GM12878 (cell line): Measurements from ENCODE around the gene RAB31. TPM values are rescaled to one million over a fixed set of nuclear protein-coding genes. Genes with fewer than 3 reads are reported as not detected.

ENCODE experiments used
- ATAC-seq: fragments of 200-7000 bp; cut with Tn5 transposase; 3 replicates; pipeline ENCODE4 v1.9.1; 2020; ENCODE audit warnings: mild to moderate bottlenecking, moderate library complexity
- BruUV-seq: library from RNA; stranded (reverse); fragments of 400-500 nt; replicated peaks from 2 replicates; lab custom pipeline; 2021; lab: Mats Ljungman, UMichigan
- CTCF ChIA-PET: fragments of 300-600 bp; sonication (Branson Sonifier 250); formaldehyde crosslinking; extraction: SDS; loops from one replicate; lab custom pipeline; 2021; ENCODE audit warnings: inconsistent platforms; lab: Yijun Ruan, JAX
- POLR2A ChIA-PET: fragments of 350-600 bp; formaldehyde crosslinking; extraction: SDS; loops from one replicate; lab custom pipeline; 2021; ENCODE audit warnings: inconsistent platforms; lab: Charles Lee
- RAD21 ChIA-PET: fragments of 300-600 bp; sonication (Branson Sonifier 250); formaldehyde crosslinking; loops from one replicate; lab custom pipeline; 2023; ENCODE audit warnings: antibody characterized with exemption; ENCODE audit not compliant: unreplicated experiment; lab: Charles Lee
- SMC1A ChIA-PET: fragments of 300-600 bp; sonication (Branson Sonifier 250); formaldehyde crosslinking; loops from one replicate; lab custom pipeline; 2023; ENCODE audit not compliant: unreplicated experiment, uncharacterized antibody; lab: Charles Lee
- DNase-seq: peaks from one replicate; pipeline ENCODE4 v3.0.0-alpha.2; 2011; ENCODE audit warnings: low read depth, low spot score
- FAIRE-seq: peaks from 3 replicates; lab custom pipeline; 2011; peaks lifted over from hg19 to GRCh38; lab: Jason Lieb, UNC
- H2AFZ ChIP-seq: 2 replicates; pipeline ENCODE4 v1.6.0; 2011; ENCODE audit warnings: low read depth, low read length, control low read depth; ENCODE audit not compliant: control insufficient read depth
- H3K27ac ChIP-seq: 2 replicates; pipeline ENCODE4 v1.5.1; 2011; ENCODE audit warnings: control low read depth; ENCODE audit not compliant: control insufficient read depth, insufficient read depth
- H3K27me3 ChIP-seq, 2 experiments: replicated peaks in 1 of 2; 2 replicates each; pipeline versions ENCODE4 v1.6.0 to v1.6.1; 2011; ENCODE audit warnings: low read length in 1 of 2; ENCODE audit not compliant: control insufficient read depth in 2 of 2, insufficient read depth in 2 of 2
- H3K36me3 ChIP-seq, 2 experiments: 2 replicates each; pipeline ENCODE4 v1.5.1; 2011; ENCODE audit warnings: low read length in 1 of 2; ENCODE audit not compliant: control insufficient read depth in 2 of 2, insufficient read depth in 2 of 2
- H3K4me1 ChIP-seq: 2 replicates; pipeline ENCODE4 v1.6.1; 2011; ENCODE audit warnings: mild to moderate bottlenecking, low read length, moderate library complexity, mixed read lengths; ENCODE audit not compliant: control insufficient read depth, insufficient read depth
- H3K4me2 ChIP-seq: 2 replicates; pipeline ENCODE4 v1.6.0; 2011; ENCODE audit warnings: control low read depth; ENCODE audit not compliant: control insufficient read depth, insufficient read depth
- H3K4me3 ChIP-seq: fragments of 200-600 bp; sonication (generic); 2 replicates; pipeline ENCODE4 v1.5.1; 2016
- H3K79me2 ChIP-seq: 2 replicates; pipeline ENCODE4 v1.6.0; 2011; ENCODE audit warnings: low read length; ENCODE audit not compliant: control insufficient read depth, insufficient read depth
- H3K9ac ChIP-seq: 2 replicates; pipeline ENCODE4 v1.8.0; 2011; ENCODE audit warnings: low read length, control low read depth, mixed read lengths; ENCODE audit not compliant: control insufficient read depth, insufficient read depth
- H3K9me3 ChIP-seq: replicated peaks from 3 replicates; pipeline ENCODE4 v1.5.1; 2011; ENCODE audit warnings: mild to moderate bottlenecking, low read length; ENCODE audit not compliant: control insufficient read depth, insufficient read depth
- H4K20me1 ChIP-seq: 2 replicates; pipeline ENCODE4 v1.6.0; 2011; ENCODE audit not compliant: control insufficient read depth, insufficient read depth
- BMI1 ChIP-seq: fragments of 450-650 bp; IDR thresholded peaks from 2 replicates; pipeline ENCODE4 v1.6.1; 2016; ENCODE audit warnings: mild to moderate bottlenecking, moderate library complexity, borderline replicate concordance
- FOXM1 ChIP-seq: IDR thresholded peaks from 2 replicates; pipeline ENCODE4 v1.6.1; 2012; ENCODE audit warnings: low read depth, mild to moderate bottlenecking, inconsistent platforms, low read length, moderate library complexity
- HDAC2 ChIP-seq: fragments of 200-600 bp; sonication (generic); IDR thresholded peaks from 2 replicates; pipeline ENCODE4 v1.6.1; 2017
- IRF4 ChIP-seq: IDR thresholded peaks from 2 replicates; pipeline ENCODE4 v1.6.1; 2011; ENCODE audit warnings: low read depth, low read length
- KAT2A ChIP-seq: conservative IDR thresholded peaks from 2 replicates; pipeline ENCODE4 v1.6.1; 2011; ENCODE audit warnings: low read depth, low read length; ENCODE audit not compliant: control insufficient read depth
- KDM1A ChIP-seq: fragments of 200-600 bp; sonication (generic); IDR thresholded peaks from 2 replicates; pipeline ENCODE4 v1.6.1; 2016; ENCODE audit warnings: borderline replicate concordance
- MEF2B ChIP-seq: fragments of 450-650 bp; IDR thresholded peaks from 2 replicates; pipeline ENCODE4 v1.6.1; 2018; ENCODE audit warnings: mild to moderate bottlenecking, moderate library complexity; ENCODE audit not compliant: partially characterized antibody, poor library complexity, severe bottlenecking
- NBN ChIP-seq: fragments of 450-650 bp; IDR thresholded peaks from 2 replicates; pipeline ENCODE4 v1.6.1; 2016
- NFXL1 ChIP-seq: fragments of 450-650 bp; IDR thresholded peaks from 2 replicates; pipeline ENCODE4 v1.6.1; 2017; ENCODE audit warnings: antibody characterized with exemption, mild to moderate bottlenecking, borderline replicate concordance
- RB1 ChIP-seq: fragments of 450-650 bp; formaldehyde crosslinking; IDR thresholded peaks from 2 replicates; pipeline ENCODE4 v1.6.1; 2017; ENCODE audit warnings: mild to moderate bottlenecking, borderline replicate concordance
- RBBP5 ChIP-seq: fragments of 200-600 bp; sonication (generic); conservative IDR thresholded peaks from 2 replicates; pipeline ENCODE4 v1.6.1; 2016
- RCOR1 ChIP-seq: conservative IDR thresholded peaks from 2 replicates; pipeline ENCODE4 v1.6.1; 2012; ENCODE audit warnings: low read depth, low read length, improper control_type of control experiment
- SMAD5 ChIP-seq: IDR thresholded peaks from 2 replicates; pipeline ENCODE4 v1.6.1; 2016; ENCODE audit warnings: antibody characterized with exemption, low read depth
- SMARCA5 ChIP-seq: fragments of 450-650 bp; IDR thresholded peaks from 2 replicates; pipeline ENCODE4 v1.6.1; 2017; ENCODE audit warnings: mild to moderate bottlenecking
- YY1 ChIP-seq: IDR thresholded peaks from 2 replicates; pipeline ENCODE4 v1.6.1; 2011; ENCODE audit warnings: low read depth, mild to moderate bottlenecking, low read length
- ZNF207 ChIP-seq: fragments of 450-650 bp; IDR thresholded peaks from 2 replicates; pipeline ENCODE4 v1.6.1; 2014; ENCODE audit warnings: antibody characterized with exemption, mild to moderate bottlenecking, borderline replicate concordance
- WGBS: methylation state at CpG from one replicate; pipeline ENCODE4 v1.1.6; 2016; ENCODE audit warnings: low lambda C conversion rate; ENCODE audit not compliant: insufficient replicate concordance, insufficient coverage; ENCODE audit errors: missing lambda C conversion rate; 5-methylcytosine and 5-hydroxymethylcytosine counted together
- in situ Hi-C: fragments of 300-500 bp; cut with MboI; formaldehyde crosslinking; loops from 9 replicates; pipeline ENCODE4 v1.14.3; 2018; ENCODE audit warnings: mixed read lengths
- intact Hi-C: fragments of 100-400 bp; cut with micrococcal nuclease; formaldehyde crosslinking; loops from one replicate; pipeline ENCODE4 v1.14.2; 2022; ENCODE audit not compliant: unreplicated experiment
- polyA plus RNA-seq, 11 experiments: library from polyadenylated mRNA; depleted of rRNA in 4 of 11; unstranded in 6 of 11; stranded (reverse) in 5 of 11; fragments of >200 nt; fragmentation: Nextera tagmentation in 4 of 11; fragmentation: Illumina TruSeq in 1 of 11; extraction: Ambion mirVana in 4 of 11; extraction: Trizol in 1 of 11; gene quantifications; 1 replicate in 1 of 11; 2 replicates in 10 of 11; pipeline versions ENCODE4 v1.2.1 to v1.2.3, GENCODE V29; 2011 to 2016; ENCODE audit warnings: inconsistent platforms in 2 of 11, missing spikeins in 2 of 11, low read depth in 1 of 11
- total RNA-seq, 4 experiments: library from RNA; depleted of rRNA in 3 of 4; stranded (reverse); fragments of >200 nt in 3 of 4; fragmentation: Illumina TruSeq in 1 of 4; extraction: Trizol in 1 of 4; gene quantifications; 2 replicates each; pipeline versions ENCODE4 v1.2.1 to v1.2.3, GENCODE V29; 2013 to 2021
- TF ChIP-seq, protein P1 (sequence below): IDR thresholded peaks from 2 replicates; pipeline ENCODE4 v1.6.1; 2012; ENCODE audit warnings: low read depth, low read length, improper control_type of control experiment
- TF ChIP-seq, protein P2 (sequence below): fragments of 450-650 bp; IDR thresholded peaks from 2 replicates; pipeline ENCODE4 v1.6.1; 2016; ENCODE audit warnings: mild to moderate bottlenecking
- TF ChIP-seq, protein P3 (sequence below): fragments of 450-650 bp; formaldehyde crosslinking; IDR thresholded peaks from 2 replicates; pipeline ENCODE4 v1.4.0; 2020; ENCODE audit warnings: mild to moderate bottlenecking, moderate library complexity

The RAB31 gene
- total and polyA plus RNA-seq, 10 of the 15 experiments (the other 5 are each of a cell fraction or from before 2014, with no cell fraction given): 0.80 to 23.3 (median 12.2) TPM

GRCh38 chr18:9850309-9850708 lies 142.2 kb downstream of the RAB31 start:
- in situ Hi-C loops: no loop called here
- Histone ChIP-seq H3K27me3 (no peaks in the 10 kb centered on the region), H3K4me2 (no peak overlapping the region), H3K79me2 (no peaks in the 10 kb centered on the region), H4K20me1 (no peaks in the 10 kb centered on the region), H3K36me3 (no peaks in the 10 kb centered on the region), H2AFZ (no peak overlapping the region), H3K4me3 (no peak overlapping the region)
- ChIA-PET RAD21 (no interaction called here), CTCF (no interaction called here), POLR2A (no interaction called here), SMC1A (interaction anchor here (0.6 kb wide), 1 partner anchor 51 kb away, joined by 5 read pairs; no protein-coding TSS in a partner anchor)
- FAIRE-seq: no peak
- intact Hi-C loops: no loop called here
- DNase-seq: no peak
- no peak for TF ChIP-seq KDM1A
- no peak for TF ChIP-seq RB1
- TF ChIP-seq, protein P1, sequence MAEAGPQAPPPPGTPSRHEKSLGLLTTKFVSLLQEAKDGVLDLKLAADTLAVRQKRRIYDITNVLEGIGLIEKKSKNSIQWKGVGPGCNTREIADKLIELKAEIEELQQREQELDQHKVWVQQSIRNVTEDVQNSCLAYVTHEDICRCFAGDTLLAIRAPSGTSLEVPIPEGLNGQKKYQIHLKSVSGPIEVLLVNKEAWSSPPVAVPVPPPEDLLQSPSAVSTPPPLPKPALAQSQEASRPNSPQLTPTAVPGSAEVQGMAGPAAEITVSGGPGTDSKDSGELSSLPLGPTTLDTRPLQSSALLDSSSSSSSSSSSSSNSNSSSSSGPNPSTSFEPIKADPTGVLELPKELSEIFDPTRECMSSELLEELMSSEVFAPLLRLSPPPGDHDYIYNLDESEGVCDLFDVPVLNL: no peak
- no peak for TF ChIP-seq YY1
- TF ChIP-seq HDAC2: no peak
- no peak for TF ChIP-seq NBN
- no peak for TF ChIP-seq ZNF207
- no peak for TF ChIP-seq RBBP5
- no peak for TF ChIP-seq MEF2B
- no peak for TF ChIP-seq FOXM1
- TF ChIP-seq KAT2A: no peak
- TF ChIP-seq NFXL1: no peak
- TF ChIP-seq BMI1: no peak
- no peak for TF ChIP-seq SMARCA5
- no peak for TF ChIP-seq RCOR1
- TF ChIP-seq, protein P2, sequence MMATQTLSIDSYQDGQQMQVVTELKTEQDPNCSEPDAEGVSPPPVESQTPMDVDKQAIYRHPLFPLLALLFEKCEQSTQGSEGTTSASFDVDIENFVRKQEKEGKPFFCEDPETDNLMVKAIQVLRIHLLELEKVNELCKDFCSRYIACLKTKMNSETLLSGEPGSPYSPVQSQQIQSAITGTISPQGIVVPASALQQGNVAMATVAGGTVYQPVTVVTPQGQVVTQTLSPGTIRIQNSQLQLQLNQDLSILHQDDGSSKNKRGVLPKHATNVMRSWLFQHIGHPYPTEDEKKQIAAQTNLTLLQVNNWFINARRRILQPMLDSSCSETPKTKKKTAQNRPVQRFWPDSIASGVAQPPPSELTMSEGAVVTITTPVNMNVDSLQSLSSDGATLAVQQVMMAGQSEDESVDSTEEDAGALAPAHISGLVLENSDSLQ: no peak
- TF ChIP-seq, protein P3, sequence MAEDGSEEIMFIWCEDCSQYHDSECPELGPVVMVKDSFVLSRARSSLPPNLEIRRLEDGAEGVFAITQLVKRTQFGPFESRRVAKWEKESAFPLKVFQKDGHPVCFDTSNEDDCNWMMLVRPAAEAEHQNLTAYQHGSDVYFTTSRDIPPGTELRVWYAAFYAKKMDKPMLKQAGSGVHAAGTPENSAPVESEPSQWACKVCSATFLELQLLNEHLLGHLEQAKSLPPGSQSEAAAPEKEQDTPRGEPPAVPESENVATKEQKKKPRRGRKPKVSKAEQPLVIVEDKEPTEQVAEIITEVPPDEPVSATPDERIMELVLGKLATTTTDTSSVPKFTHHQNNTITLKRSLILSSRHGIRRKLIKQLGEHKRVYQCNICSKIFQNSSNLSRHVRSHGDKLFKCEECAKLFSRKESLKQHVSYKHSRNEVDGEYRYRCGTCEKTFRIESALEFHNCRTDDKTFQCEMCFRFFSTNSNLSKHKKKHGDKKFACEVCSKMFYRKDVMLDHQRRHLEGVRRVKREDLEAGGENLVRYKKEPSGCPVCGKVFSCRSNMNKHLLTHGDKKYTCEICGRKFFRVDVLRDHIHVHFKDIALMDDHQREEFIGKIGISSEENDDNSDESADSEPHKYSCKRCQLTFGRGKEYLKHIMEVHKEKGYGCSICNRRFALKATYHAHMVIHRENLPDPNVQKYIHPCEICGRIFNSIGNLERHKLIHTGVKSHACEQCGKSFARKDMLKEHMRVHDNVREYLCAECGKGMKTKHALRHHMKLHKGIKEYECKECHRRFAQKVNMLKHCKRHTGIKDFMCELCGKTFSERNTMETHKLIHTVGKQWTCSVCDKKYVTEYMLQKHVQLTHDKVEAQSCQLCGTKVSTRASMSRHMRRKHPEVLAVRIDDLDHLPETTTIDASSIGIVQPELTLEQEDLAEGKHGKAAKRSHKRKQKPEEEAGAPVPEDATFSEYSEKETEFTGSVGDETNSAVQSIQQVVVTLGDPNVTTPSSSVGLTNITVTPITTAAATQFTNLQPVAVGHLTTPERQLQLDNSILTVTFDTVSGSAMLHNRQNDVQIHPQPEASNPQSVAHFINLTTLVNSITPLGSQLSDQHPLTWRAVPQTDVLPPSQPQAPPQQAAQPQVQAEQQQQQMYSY (CRISPR knock-in tag): no peak
- TF ChIP-seq SMAD5: no peak
- TF ChIP-seq IRF4: no peak
- TF ChIP-seq, all 136 proteins: peak for 0
- BruUV-seq: no TSS peak
- 67% methylated on average over 3 of the region's 3 CpGs for WGBS
- no peak overlapping the region for H3K27ac ChIP-seq
- no peak for ATAC-seq
- no peak overlapping the region for H3K9ac ChIP-seq
- H3K9me3 ChIP-seq: no peaks in the 10 kb centered on the region
- no peaks in the 10 kb centered on the region for H3K4me1 ChIP-seq
